NT2/D1 (cell line): ENCODE measurements around the gene FUT2.
"Not testable (repeated sequence)": the region's sequence is repeated elsewhere in the genome, so short reads cannot be mapped to it uniquely, and the experiment has no call there.

Experiments used
- DNase-seq: peaks from one replicate; pipeline ENCODE4 v3.0.0-alpha.2; 2011; ENCODE audit warnings: low read depth, low spot score
- H3K27me3 ChIP-seq: 2 replicates; pipeline ENCODE4 v1.6.0; 2011; ENCODE audit warnings: mild to moderate bottlenecking; ENCODE audit not compliant: insufficient read length, insufficient read depth
- H3K36me3 ChIP-seq: 2 replicates; pipeline ENCODE4 v1.6.1; 2011; ENCODE audit warnings: mild to moderate bottlenecking, low read length, mixed read lengths; ENCODE audit not compliant: insufficient read depth, insufficient read length
- H3K4me1 ChIP-seq: 2 replicates; pipeline ENCODE4 v1.5.1; 2011; ENCODE audit not compliant: insufficient read depth, insufficient read length
- H3K4me3 ChIP-seq: 2 replicates; pipeline ENCODE4 v1.5.1; 2011; ENCODE audit warnings: low read depth; ENCODE audit not compliant: insufficient read length
- H3K9ac ChIP-seq: 2 replicates; pipeline ENCODE4 v1.6.0; 2011; ENCODE audit warnings: low read depth; ENCODE audit not compliant: insufficient read length
- H3K9me3 ChIP-seq: 2 replicates; pipeline ENCODE4 v1.5.1; 2011; ENCODE audit warnings: mild to moderate bottlenecking, low read length; ENCODE audit not compliant: insufficient read depth
- SUZ12 ChIP-seq: IDR thresholded peaks from 2 replicates; pipeline ENCODE4 v1.6.1; 2011; ENCODE audit not compliant: insufficient read length, insufficient read depth; ENCODE audit errors: extremely low read depth
- YY1 ChIP-seq: IDR thresholded peaks from 2 replicates; pipeline ENCODE4 v1.6.1; 2011; ENCODE audit not compliant: insufficient read length, insufficient read depth
- ZNF274 ChIP-seq: IDR thresholded peaks from 2 replicates; pipeline ENCODE4 v1.6.1; 2011; ENCODE audit warnings: mild to moderate bottlenecking, low read depth, low read length

The FUT2 gene

DNA sequence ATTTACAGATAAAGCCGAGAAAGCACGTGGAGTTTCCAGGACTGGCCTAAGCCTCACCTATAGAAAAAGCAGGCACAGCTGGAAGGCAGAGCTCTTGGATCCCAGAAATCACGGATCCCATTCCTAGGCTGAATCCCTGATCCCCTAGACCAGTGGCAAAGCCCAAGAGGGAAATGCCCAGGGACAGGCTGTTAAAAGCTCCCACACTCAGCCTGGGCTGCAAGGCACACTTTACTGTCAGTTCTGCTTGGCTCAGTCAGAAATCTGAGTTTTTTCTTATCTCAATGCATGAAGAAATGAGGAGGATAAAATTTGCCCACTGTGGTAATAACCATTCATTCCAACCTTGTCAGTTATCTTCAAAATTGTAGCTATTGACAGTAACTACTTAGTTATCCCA, 8.0 kb upstream of the FUT2 start:
- peaks cover 4% of the 10 kb centered on the region for H3K4me1 ChIP-seq
- no peak overlapping the region for H3K4me3 ChIP-seq
- no peaks in the 10 kb centered on the region for H3K36me3 ChIP-seq
- no peak for DNase-seq
- H3K27me3 ChIP-seq, result no peaks in the 10 kb centered on the region
- no peak for TF ChIP-seq ZNF274
- TF ChIP-seq YY1, result no peak
- no peak for TF ChIP-seq SUZ12
- no peaks in the 10 kb centered on the region for H3K9me3 ChIP-seq
- no peak overlapping the region for H3K9ac ChIP-seq

DNA sequence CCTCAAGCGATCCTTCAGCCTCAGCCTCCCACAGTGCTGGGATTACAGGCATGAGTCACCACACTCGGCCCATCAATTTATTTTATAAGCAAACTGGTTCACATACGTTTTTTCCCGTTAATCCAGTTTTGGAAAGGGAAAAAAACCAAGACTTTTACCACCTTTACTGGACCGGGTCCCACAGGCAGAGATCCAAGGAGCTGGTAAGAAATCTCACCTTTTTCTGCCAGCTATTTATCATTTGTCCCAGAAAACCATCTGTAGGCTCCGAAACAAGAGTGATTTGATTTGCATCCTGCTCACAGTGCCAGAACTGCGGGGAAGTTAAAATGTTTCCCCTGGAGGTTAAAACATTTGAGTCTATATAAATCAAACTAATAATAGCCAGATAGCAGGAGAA, 6.3 kb upstream of the FUT2 start:
- Histone ChIP-seq H3K27me3 (no peaks in the 10 kb centered on the region), H3K9ac (no peak overlapping the region), H3K9me3 (no peaks in the 10 kb centered on the region), H3K4me3 (no peak overlapping the region), H3K4me1 (peaks cover 2% of the 10 kb centered on the region), H3K36me3 (no peaks in the 10 kb centered on the region)
- no peak for DNase-seq
- TF ChIP-seq ZNF274, result no peak
- no peak for TF ChIP-seq YY1
- TF ChIP-seq SUZ12, result no peak

DNA sequence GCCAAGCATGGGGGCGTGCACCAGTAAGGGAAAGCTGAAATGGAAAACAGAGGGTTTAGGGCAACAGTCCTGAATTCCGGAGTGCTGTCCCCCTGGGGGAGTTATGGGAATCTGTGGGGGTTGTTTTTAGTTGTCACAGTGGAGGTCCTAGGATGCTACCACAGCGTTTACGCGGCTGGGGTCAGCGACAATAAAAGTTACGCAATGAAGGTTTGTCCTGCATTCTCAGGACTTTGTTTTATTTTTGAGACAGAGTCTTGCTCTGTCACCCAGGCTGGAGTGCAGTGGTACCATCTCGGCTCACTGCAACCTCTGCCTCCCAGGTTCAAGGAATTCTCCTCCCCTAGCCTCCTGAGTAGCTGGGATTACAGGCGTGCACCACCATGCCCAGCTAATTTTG, 2.1 kb upstream of the FUT2 start:
- not testable (repeated sequence) for H3K36me3 ChIP-seq, DNase-seq, H3K9me3 ChIP-seq, H3K4me3 ChIP-seq, H3K27me3 ChIP-seq, H3K9ac ChIP-seq, H3K4me1 ChIP-seq

GRCh38 chr19:48696353-48697010, 711 bp downstream of the FUT2 start:
- no peaks in the 10 kb centered on the region for H3K36me3 ChIP-seq
- no peaks in the 10 kb centered on the region for H3K9me3 ChIP-seq
- H3K9ac ChIP-seq, result peak overlapping the region; percentile 76
- TF ChIP-seq YY1, result no peak
- TF ChIP-seq ZNF274, result no peak
- no peak for TF ChIP-seq SUZ12
- H3K4me3 ChIP-seq, result peak overlapping the region; percentile 71
- DNase-seq, result no peak
- H3K27me3 ChIP-seq, result no peaks in the 10 kb centered on the region
- peaks cover 5% of the 10 kb centered on the region for H3K4me1 ChIP-seq

DNA sequence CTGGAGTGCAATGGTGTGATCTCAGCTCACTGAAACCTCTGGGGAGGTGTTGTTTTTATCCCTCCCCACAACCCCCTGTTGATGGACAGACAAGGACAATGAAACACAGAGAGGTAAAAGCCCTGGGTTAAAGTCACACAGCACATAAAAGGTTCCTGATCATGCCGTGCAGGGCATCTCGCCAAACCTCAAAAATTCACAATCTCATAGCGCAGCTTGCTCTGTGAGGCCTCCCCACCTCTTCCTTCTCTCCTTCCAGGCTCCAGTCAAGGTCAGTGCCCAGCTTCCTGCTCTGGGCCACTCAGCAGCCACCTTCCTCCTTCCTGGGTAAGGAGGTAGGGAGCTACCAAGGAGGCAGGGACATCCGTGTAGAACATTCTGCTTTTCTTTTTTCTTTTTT, 2.3 kb downstream of the FUT2 start:
- Histone ChIP-seq H3K9ac (no peak overlapping the region), H3K9me3 (no peaks in the 10 kb centered on the region), H3K36me3 (no peaks in the 10 kb centered on the region), H3K27me3 (no peaks in the 10 kb centered on the region), H3K4me3 (no peak overlapping the region), H3K4me1 (peaks cover 5% of the 10 kb centered on the region)
- no peak for DNase-seq
- no peak for TF ChIP-seq ZNF274

DNA sequence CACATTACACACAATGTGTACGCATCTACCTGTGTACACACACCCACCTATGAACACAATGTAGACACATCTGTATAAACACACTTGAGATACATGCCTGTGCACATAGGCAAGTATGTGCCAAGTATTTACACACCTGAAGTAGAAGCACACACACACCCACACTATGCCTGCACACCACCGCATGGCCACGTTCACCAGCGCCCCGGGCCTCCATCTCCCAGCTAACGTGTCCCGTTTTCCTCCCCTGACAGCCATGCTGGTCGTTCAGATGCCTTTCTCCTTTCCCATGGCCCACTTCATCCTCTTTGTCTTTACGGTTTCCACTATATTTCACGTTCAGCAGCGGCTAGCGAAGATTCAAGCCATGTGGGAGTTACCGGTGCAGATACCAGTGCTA, 6.9 kb downstream of the FUT2 start:
- no peak overlapping the region for H3K9ac ChIP-seq
- no peaks in the 10 kb centered on the region for H3K9me3 ChIP-seq
- TF ChIP-seq SUZ12 (no peak), YY1 (no peak), ZNF274 (no peak)
- DNase-seq, result no peak
- H3K36me3 ChIP-seq, result no peaks in the 10 kb centered on the region
- H3K27me3 ChIP-seq, result no peaks in the 10 kb centered on the region
- H3K4me3 ChIP-seq, result no peak overlapping the region
- H3K4me1 ChIP-seq, result no peaks in the 10 kb centered on the region

DNA sequence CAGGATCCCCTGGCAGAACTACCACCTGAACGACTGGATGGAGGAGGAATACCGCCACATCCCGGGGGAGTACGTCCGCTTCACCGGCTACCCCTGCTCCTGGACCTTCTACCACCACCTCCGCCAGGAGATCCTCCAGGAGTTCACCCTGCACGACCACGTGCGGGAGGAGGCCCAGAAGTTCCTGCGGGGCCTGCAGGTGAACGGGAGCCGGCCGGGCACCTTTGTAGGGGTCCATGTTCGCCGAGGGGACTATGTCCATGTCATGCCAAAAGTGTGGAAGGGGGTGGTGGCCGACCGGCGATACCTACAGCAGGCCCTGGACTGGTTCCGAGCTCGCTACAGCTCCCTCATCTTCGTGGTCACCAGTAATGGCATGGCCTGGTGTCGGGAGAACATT, 7.5 kb downstream of the FUT2 start:
- H3K4me1 ChIP-seq, result no peaks in the 10 kb centered on the region
- TF ChIP-seq ZNF274 (no peak), SUZ12 (no peak), YY1 (no peak)
- no peaks in the 10 kb centered on the region for H3K36me3 ChIP-seq
- H3K9ac ChIP-seq, result no peak overlapping the region
- no peaks in the 10 kb centered on the region for H3K27me3 ChIP-seq
- DNase-seq, result no peak
- H3K4me3 ChIP-seq, result no peak overlapping the region
- H3K9me3 ChIP-seq, result no peaks in the 10 kb centered on the region

DNA sequence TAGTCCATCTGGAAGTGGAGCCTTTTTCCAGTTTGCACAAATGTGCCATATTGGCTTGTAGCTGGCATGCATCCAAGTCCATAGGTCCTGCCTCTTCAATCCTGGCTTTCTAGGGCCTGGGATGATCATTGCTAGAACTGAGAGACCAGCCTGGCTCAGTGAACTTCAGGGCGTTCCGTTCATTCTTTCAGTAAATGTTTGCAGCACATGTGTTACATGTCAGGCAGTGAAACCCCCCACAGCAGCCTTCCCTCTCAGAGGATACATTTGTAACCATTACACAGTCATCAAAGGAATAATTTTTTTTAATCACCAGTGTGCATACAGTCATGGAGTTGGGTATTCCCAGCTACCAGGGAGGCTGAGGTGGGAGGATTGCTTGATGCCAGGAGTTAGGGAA, 9.7 kb downstream of the FUT2 start:
- H3K4me1 ChIP-seq, result no peaks in the 10 kb centered on the region
- no peak overlapping the region for H3K4me3 ChIP-seq
- no peak for TF ChIP-seq YY1
- no peak for TF ChIP-seq ZNF274
- no peak for TF ChIP-seq SUZ12
- no peaks in the 10 kb centered on the region for H3K9me3 ChIP-seq
- H3K27me3 ChIP-seq, result no peaks in the 10 kb centered on the region
- H3K36me3 ChIP-seq, result no peaks in the 10 kb centered on the region
- no peak overlapping the region for H3K9ac ChIP-seq
- no peak for DNase-seq
